GM19455 (cell line): ENCODE data around the gene PPARA.
"Not testable (repeated sequence)": the region's sequence is repeated elsewhere in the genome, so short reads cannot be mapped to it uniquely, and the experiment has no call there.

Experiments used
- ATAC-seq: cut with Tn5 transposase; IDR thresholded peaks from one replicate; pipeline ENCODE4 v1.9.1; 2021; ENCODE audit not compliant: unreplicated experiment

PPARA gene

GRCh38 chr22:46125816-46126765, 24.2 kb upstream of the PPARA start:
- ATAC-seq: no peak

- no peak for ATAC-seq
Observed at GRCh38 chr22:46126853-46127385, 23.4 kb upstream of the PPARA start.

GRCh38 chr22:46127556-46127955, 22.8 kb upstream of the PPARA start:
- no peak for ATAC-seq

GRCh38 chr22:46128606-46129005, 21.7 kb upstream of the PPARA start:
- ATAC-seq: no peak

GRCh38 chr22:46129390-46130041, 20.8 kb upstream of the PPARA start:
- ATAC-seq: no peak

- ATAC-seq: no peak
Observed at GRCh38 chr22:46131151-46131587, 19.2 kb upstream of the PPARA start.

GRCh38 chr22:46132193-46132829, 18.0 kb upstream of the PPARA start:
- not testable (repeated sequence) for ATAC-seq

GRCh38 chr22:46132830-46133587, 17.3 kb upstream of the PPARA start:
- ATAC-seq: no peak

- no peak for ATAC-seq
Observed at GRCh38 chr22:46133588-46133855, 16.8 kb upstream of the PPARA start.

- no peak for ATAC-seq
Observed at GRCh38 chr22:46134111-46134705, 16.1 kb upstream of the PPARA start.

- no peak for ATAC-seq
Observed at GRCh38 chr22:46135611-46136485, 14.5 kb upstream of the PPARA start.

- ATAC-seq: no peak
Observed at GRCh38 chr22:46136486-46137217, 13.7 kb upstream of the PPARA start.

- ATAC-seq: no peak
Observed at GRCh38 chr22:46137218-46137766, 13.0 kb upstream of the PPARA start.

- no peak for ATAC-seq
Observed at GRCh38 chr22:46138058-46138797, 12.1 kb upstream of the PPARA start.

GRCh38 chr22:46139417-46139816, 10.9 kb upstream of the PPARA start:
- ATAC-seq: not testable (repeated sequence)

- ATAC-seq: no peak
Observed at GRCh38 chr22:46139895-46140350, 10.4 kb upstream of the PPARA start.

- no peak for ATAC-seq
Observed at GRCh38 chr22:46140989-46141928, 9.1 kb upstream of the PPARA start.
